KMS-11 (cell line): ENCODE results near the gene DNAJB8.

Experiments
- H2AFZ ChIP-seq: fragments of 200-600 bp; sonication (generic); 2 replicates; pipeline ENCODE4 v1.6.1; 2016; ENCODE audit warnings: antibody characterized with exemption, mixed run types, low read depth
- H3K27ac ChIP-seq: fragments of 200-600 bp; sonication (generic); 2 replicates; pipeline ENCODE4 v1.6.1; 2016; ENCODE audit warnings: mild to moderate bottlenecking, mixed run types
- H3K27me3 ChIP-seq: fragments of 200-600 bp; sonication (generic); 2 replicates; pipeline ENCODE4 v1.6.1; 2017; ENCODE audit warnings: mild to moderate bottlenecking, low read depth, mixed run types, moderate library complexity; ENCODE audit not compliant: insufficient read depth
- H3K36me3 ChIP-seq: fragments of 200-600 bp; sonication (generic); 2 replicates; pipeline ENCODE4 v1.6.1; 2017; ENCODE audit warnings: mild to moderate bottlenecking, mixed run types; ENCODE audit not compliant: insufficient read depth
- H3K4me1 ChIP-seq: fragments of 200-600 bp; sonication (generic); 2 replicates; pipeline ENCODE4 v1.6.1; 2016; ENCODE audit warnings: mild to moderate bottlenecking, low read depth, mixed run types; ENCODE audit not compliant: poor library complexity, severe bottlenecking
- H3K4me2 ChIP-seq: fragments of 200-600 bp; sonication (generic); 2 replicates; pipeline ENCODE4 v1.7.0; 2016; ENCODE audit warnings: mild to moderate bottlenecking, mixed run types
- H3K4me3 ChIP-seq: fragments of 200-600 bp; sonication (generic); IDR thresholded peaks from 2 replicates; pipeline ENCODE4 v1.6.1; 2017; ENCODE audit warnings: low read depth, low read length, mixed read lengths; ENCODE audit not compliant: insufficient read depth
- H3K79me2 ChIP-seq: fragments of 200-600 bp; sonication (generic); 2 replicates; pipeline ENCODE4 v1.6.1; 2016; ENCODE audit warnings: low read depth, mixed run types; ENCODE audit not compliant: insufficient read depth
- H3K9ac ChIP-seq: fragments of 200-600 bp; sonication (generic); 2 replicates; pipeline ENCODE4 v1.6.1; 2016; ENCODE audit warnings: mild to moderate bottlenecking, mixed run types
- H4K20me1 ChIP-seq: fragments of 200-600 bp; sonication (generic); 2 replicates; pipeline ENCODE4 v1.6.1; 2016; ENCODE audit warnings: mild to moderate bottlenecking, mixed run types; ENCODE audit not compliant: insufficient read depth
- TF ChIP-seq, protein P1 (sequence below): fragments of 200-600 bp; sonication (generic); conservative IDR thresholded peaks from 2 replicates; pipeline ENCODE4 v1.6.1; 2017; ENCODE audit warnings: low read depth, mild to moderate bottlenecking, antibody characterized with exemption, low read length, moderate library complexity, mixed read lengths

Gene DNAJB8

GRCh38 chr3:128430301-128430700, 36.4 kb downstream of the DNAJB8 start:
- no peaks in the 10 kb centered on the region for H3K79me2 ChIP-seq
- no peak overlapping the region for H3K9ac ChIP-seq
- H3K27ac ChIP-seq, result no peak overlapping the region
- TF ChIP-seq, protein P1, sequence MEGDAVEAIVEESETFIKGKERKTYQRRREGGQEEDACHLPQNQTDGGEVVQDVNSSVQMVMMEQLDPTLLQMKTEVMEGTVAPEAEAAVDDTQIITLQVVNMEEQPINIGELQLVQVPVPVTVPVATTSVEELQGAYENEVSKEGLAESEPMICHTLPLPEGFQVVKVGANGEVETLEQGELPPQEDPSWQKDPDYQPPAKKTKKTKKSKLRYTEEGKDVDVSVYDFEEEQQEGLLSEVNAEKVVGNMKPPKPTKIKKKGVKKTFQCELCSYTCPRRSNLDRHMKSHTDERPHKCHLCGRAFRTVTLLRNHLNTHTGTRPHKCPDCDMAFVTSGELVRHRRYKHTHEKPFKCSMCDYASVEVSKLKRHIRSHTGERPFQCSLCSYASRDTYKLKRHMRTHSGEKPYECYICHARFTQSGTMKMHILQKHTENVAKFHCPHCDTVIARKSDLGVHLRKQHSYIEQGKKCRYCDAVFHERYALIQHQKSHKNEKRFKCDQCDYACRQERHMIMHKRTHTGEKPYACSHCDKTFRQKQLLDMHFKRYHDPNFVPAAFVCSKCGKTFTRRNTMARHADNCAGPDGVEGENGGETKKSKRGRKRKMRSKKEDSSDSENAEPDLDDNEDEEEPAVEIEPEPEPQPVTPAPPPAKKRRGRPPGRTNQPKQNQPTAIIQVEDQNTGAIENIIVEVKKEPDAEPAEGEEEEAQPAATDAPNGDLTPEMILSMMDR, result no peak
- peaks cover 10% of the 10 kb centered on the region; the same call in 1 of the 2 replicates for H3K27me3 ChIP-seq
- no peaks in the 10 kb centered on the region for H4K20me1 ChIP-seq
- no peaks in the 10 kb centered on the region for H3K36me3 ChIP-seq
- H3K4me1 ChIP-seq, result no peaks in the 10 kb centered on the region
- no peak overlapping the region for H3K4me2 ChIP-seq
- no peak overlapping the region for H3K4me3 ChIP-seq
- H2AFZ ChIP-seq, result no peak overlapping the region

DNA sequence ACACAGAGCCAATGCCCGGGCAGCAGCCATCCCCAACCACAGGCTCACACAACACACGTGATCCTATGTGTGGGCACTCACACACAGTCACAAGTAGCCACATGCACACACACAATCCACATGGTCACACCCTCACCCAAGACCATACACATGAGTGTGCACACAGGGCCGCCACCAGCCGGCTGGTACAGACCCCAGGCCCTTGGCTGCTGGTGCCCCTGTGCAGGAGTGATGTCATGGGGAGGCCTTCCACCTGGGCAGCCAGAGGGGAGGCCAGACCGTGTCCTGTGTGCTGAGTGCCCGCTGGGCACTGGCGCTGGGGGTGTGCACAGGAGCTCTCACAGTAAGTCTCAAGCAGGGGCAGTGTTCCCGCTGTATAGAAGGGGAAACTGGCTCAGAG, 36.9 kb downstream of the DNAJB8 start:
- peaks cover 10% of the 10 kb centered on the region; the same call in 1 of the 2 replicates for H3K27me3 ChIP-seq
- H3K4me3 ChIP-seq, result no peak overlapping the region
- no peaks in the 10 kb centered on the region for H4K20me1 ChIP-seq
- TF ChIP-seq, protein P1, result no peak
- H3K36me3 ChIP-seq, result no peaks in the 10 kb centered on the region
- no peak overlapping the region for H3K9ac ChIP-seq
- no peaks in the 10 kb centered on the region for H3K79me2 ChIP-seq
- no peaks in the 10 kb centered on the region for H3K4me1 ChIP-seq
- no peak overlapping the region for H3K4me2 ChIP-seq
- H3K27ac ChIP-seq, result no peak overlapping the region
- no peak overlapping the region for H2AFZ ChIP-seq

DNA sequence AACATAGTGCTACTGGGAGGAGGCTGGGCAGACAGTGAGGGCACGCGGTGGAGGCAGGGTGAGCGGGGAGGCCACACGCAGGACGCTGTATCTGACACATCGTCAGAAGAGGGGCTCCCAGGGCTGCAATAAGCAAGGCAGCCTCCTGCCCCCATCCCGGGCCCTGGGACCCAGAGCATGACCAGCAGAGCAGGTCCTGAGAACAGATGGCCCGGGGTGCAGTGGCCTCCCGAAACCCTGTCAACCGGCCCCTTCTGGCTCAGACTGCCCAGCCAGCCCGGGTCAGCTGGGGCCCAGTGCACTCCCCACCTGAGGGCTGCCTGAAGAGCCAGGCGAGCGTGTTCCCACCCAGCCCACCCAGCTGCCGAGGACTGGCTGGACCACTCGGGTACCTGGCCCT, 37.4 kb downstream of the DNAJB8 start:
- H3K79me2 ChIP-seq, result no peaks in the 10 kb centered on the region
- no peaks in the 10 kb centered on the region for H3K36me3 ChIP-seq
- no peak overlapping the region for H3K27ac ChIP-seq
- H3K4me1 ChIP-seq, result no peaks in the 10 kb centered on the region
- TF ChIP-seq, protein P1, result no peak
- peaks cover 10% of the 10 kb centered on the region; the same call in 1 of the 2 replicates for H3K27me3 ChIP-seq
- no peak overlapping the region for H2AFZ ChIP-seq
- no peak overlapping the region for H3K4me2 ChIP-seq
- no peak overlapping the region for H3K9ac ChIP-seq
- no peaks in the 10 kb centered on the region for H4K20me1 ChIP-seq
- no peak overlapping the region for H3K4me3 ChIP-seq

- no peaks in the 10 kb centered on the region for H4K20me1 ChIP-seq
- H3K4me2 ChIP-seq, result no peak overlapping the region
- no peaks in the 10 kb centered on the region for H3K79me2 ChIP-seq
- TF ChIP-seq, protein P1, result no peak
- no peak overlapping the region for H2AFZ ChIP-seq
- no peaks in the 10 kb centered on the region for H3K4me1 ChIP-seq
- no peak overlapping the region for H3K27ac ChIP-seq
- no peaks in the 10 kb centered on the region for H3K36me3 ChIP-seq
- H3K27me3 ChIP-seq, result peaks cover 10% of the 10 kb centered on the region; the same call in 1 of the 2 replicates
- H3K9ac ChIP-seq, result no peak overlapping the region
- no peak overlapping the region for H3K4me3 ChIP-seq
These were observed 38.5 kb downstream of the DNAJB8 start for GRCh38 chr3:128427872-128428822.
